GM23338 (cell line): ENCODE results near the gene DBF4B. TPM values are rescaled to one million over a fixed set of nuclear protein-coding genes. Genes with fewer than 3 reads are reported as not detected.

Source experiments
- ATAC-seq: fragments of 200-7000 bp; cut with Tn5 transposase; 3 replicates; pipeline ENCODE4 v1.9.1; 2020
- DNase-seq: peaks from one replicate; pipeline ENCODE4 v3.0.0-alpha.2; 2015; ENCODE audit warnings: low spot score
- H2AFZ ChIP-seq: fragments of 200-600 bp; sonication (generic); 2 replicates; pipeline ENCODE4 v1.8.0; 2016; ENCODE audit warnings: antibody characterized with exemption, mild to moderate bottlenecking, moderate library complexity
- H3F3A ChIP-seq: fragments of 200-600 bp; sonication (generic); replicated peaks from 2 replicates; pipeline ENCODE4 v1.8.0; 2017; ENCODE audit warnings: antibody characterized with exemption, mixed run types, low read depth
- H3K27ac ChIP-seq: fragments of 200-600 bp; sonication (generic); 2 replicates; pipeline ENCODE4 v1.6.1; 2016; ENCODE audit warnings: low read depth
- H3K27me3 ChIP-seq: fragments of 200-600 bp; sonication (generic); 2 replicates; pipeline ENCODE4 v1.8.0; 2016; ENCODE audit warnings: mild to moderate bottlenecking, mixed run types, moderate library complexity; ENCODE audit not compliant: insufficient read depth
- H3K36me3 ChIP-seq: fragments of 200-600 bp; sonication (generic); 2 replicates; pipeline ENCODE4 v1.8.0; 2016; ENCODE audit warnings: mild to moderate bottlenecking; ENCODE audit not compliant: insufficient read depth
- H3K4me1 ChIP-seq: fragments of 200-600 bp; sonication (generic); 2 replicates; pipeline ENCODE4 v1.8.0; 2016; ENCODE audit warnings: mild to moderate bottlenecking, moderate library complexity; ENCODE audit not compliant: insufficient read depth
- H3K4me2 ChIP-seq: fragments of 200-600 bp; sonication (generic); 2 replicates; pipeline ENCODE4 v1.7.1; 2017; ENCODE audit warnings: mixed run types
- H3K4me3 ChIP-seq: fragments of 200-600 bp; sonication (generic); 2 replicates; pipeline ENCODE4 v1.6.1; 2016; ENCODE audit warnings: mixed run types
- H3K79me2 ChIP-seq: fragments of 200-600 bp; sonication (generic); replicated peaks from 2 replicates; pipeline ENCODE4 v1.8.0; 2017; ENCODE audit warnings: mild to moderate bottlenecking; ENCODE audit not compliant: insufficient read depth
- H3K9me2 ChIP-seq: fragments of 200-600 bp; sonication (generic); 2 replicates; pipeline ENCODE4 v1.8.0; 2017; ENCODE audit not compliant: insufficient read depth
- H4K20me1 ChIP-seq: fragments of 200-600 bp; sonication (generic); replicated peaks from 2 replicates; pipeline ENCODE4 v1.8.0; 2017; ENCODE audit warnings: mild to moderate bottlenecking; ENCODE audit not compliant: insufficient read depth
- H3K27ac Mint-ChIP-seq: 2 replicates; pipeline ENCODE4 v1.8.0; 2020; ENCODE audit warnings: inconsistent platforms, mild to moderate bottlenecking, moderate library complexity, mixed read lengths
- H3K27me3 Mint-ChIP-seq: 3 replicates; pipeline ENCODE4 v1.8.0; 2022; ENCODE audit warnings: low read depth, mild to moderate bottlenecking, moderate library complexity, mixed read lengths, inconsistent platforms; ENCODE audit not compliant: insufficient read depth, poor library complexity
- H3K36me3 Mint-ChIP-seq: 3 replicates; pipeline ENCODE4 v1.8.0; 2021; ENCODE audit warnings: low read depth, mild to moderate bottlenecking, inconsistent platforms, moderate library complexity, mixed read lengths
- H3K4me1 Mint-ChIP-seq: 3 replicates; pipeline ENCODE4 v1.8.0; 2020; ENCODE audit warnings: mild to moderate bottlenecking, inconsistent platforms, mixed read lengths
- H3K4me3 Mint-ChIP-seq: 3 replicates; pipeline ENCODE4 v1.8.0; 2021; ENCODE audit warnings: moderate library complexity, mild to moderate bottlenecking, inconsistent platforms, mixed read lengths
- H3K9me3 Mint-ChIP-seq: 3 replicates; pipeline ENCODE4 v1.8.0; 2020; ENCODE audit warnings: moderate library complexity, mild to moderate bottlenecking, inconsistent platforms, mixed read lengths
- CREB1 ChIP-seq: fragments of 250-450 bp; sonication (Bioruptor Pico); IDR thresholded peaks from 2 replicates; pipeline ENCODE4 v1.5.0; 2020; ENCODE audit warnings: low read depth, mild to moderate bottlenecking, moderate library complexity
- CTCF ChIP-seq, 2 experiments: fragments of 200-600 bp in 1 of 2; sonication (generic) in 1 of 2; conservative IDR thresholded peaks; 2 replicates each; pipeline versions ENCODE4 v1.5.1 to v1.6.1; 2016 to 2017; ENCODE audit warnings: antibody characterized with exemption in 2 of 2, low read depth in 2 of 2, mild to moderate bottlenecking in 2 of 2, moderate library complexity in 1 of 2
- EZH2 ChIP-seq: fragments of 200-600 bp; sonication (generic); IDR thresholded peaks from one replicate; pipeline ENCODE4 v1.8.0; 2017; ENCODE audit warnings: antibody characterized with exemption, mild to moderate bottlenecking, low read depth; ENCODE audit not compliant: unreplicated experiment
- POLR2AphosphoS5 ChIP-seq: IDR thresholded peaks from 2 replicates; pipeline ENCODE4 v1.6.1; 2016; ENCODE audit warnings: antibody characterized with exemption, low read depth
- REST ChIP-seq: IDR thresholded peaks from one replicate; pipeline ENCODE4 v1.6.1; 2018; ENCODE audit warnings: antibody characterized with exemption; ENCODE audit not compliant: unreplicated experiment
- ZNF331 ChIP-seq: fragments of 250-450 bp; sonication (Bioruptor Pico); IDR thresholded peaks from 2 replicates; pipeline ENCODE4 v1.5.0; 2020; ENCODE audit warnings: low read depth, mild to moderate bottlenecking, moderate library complexity
- polyA plus RNA-seq: library from polyadenylated mRNA; unstranded; fragments of >200 nt; fragmentation: Nextera tagmentation; extraction: Ambion mirVana; gene quantifications from 2 replicates; pipeline ENCODE4 v1.2.1, GENCODE V29; 2016
- total RNA-seq: library from RNA; depleted of rRNA; stranded (reverse); fragments of >200 nt; shearing (Covaris generic); gene quantifications from 2 replicates; pipeline ENCODE4 v1.2.3, GENCODE V29; 2014
- TF ChIP-seq, protein P1 (sequence below): fragments of 250-450 bp; sonication (Bioruptor Pico); IDR thresholded peaks from 2 replicates; pipeline ENCODE4 v1.5.0; 2020; ENCODE audit warnings: mild to moderate bottlenecking, moderate library complexity

DBF4B gene
- total and polyA plus RNA-seq, 2 experiments from 2014 or later: 9.9 to 16.4 TPM

DNA sequence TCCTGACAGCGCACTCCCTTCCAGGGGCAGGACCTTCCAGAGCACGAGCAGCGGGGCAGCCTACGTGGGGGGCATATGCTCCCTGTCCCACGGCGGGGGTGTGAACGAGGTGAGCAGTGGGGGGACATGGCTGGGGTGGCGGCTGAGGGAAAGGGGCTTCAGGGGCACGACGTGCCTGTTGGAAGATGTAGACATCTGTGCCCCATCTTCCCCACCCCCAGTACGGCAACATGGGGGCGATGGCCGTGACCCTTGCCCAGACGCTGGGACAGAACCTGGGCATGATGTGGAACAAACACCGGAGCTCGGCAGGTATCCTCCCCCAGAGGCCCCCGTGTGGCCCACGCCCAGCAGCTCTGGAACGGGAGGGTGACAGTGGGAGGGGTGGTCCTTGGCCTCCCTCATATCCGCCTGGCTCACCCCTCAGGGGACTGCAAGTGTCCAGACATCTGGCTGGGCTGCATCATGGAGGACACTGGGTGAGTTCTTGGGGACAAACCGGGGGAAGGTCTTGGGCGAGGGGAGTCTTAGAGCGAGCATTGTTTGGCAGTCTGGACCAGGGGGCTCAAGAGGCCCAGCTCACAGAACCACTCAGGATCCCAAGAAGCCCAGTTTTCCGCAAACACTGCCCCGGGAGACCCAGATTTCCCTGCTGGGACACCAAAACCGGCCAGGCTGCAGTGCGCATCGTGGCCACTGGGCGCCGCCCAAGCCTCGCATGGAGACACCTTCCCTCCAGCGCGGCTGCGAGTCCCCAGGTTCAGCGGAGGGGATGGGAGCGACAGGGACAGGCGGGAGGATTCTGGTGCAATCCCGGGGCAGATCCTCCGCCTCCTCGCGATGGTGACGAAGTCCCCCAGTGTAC lies 66.0 kb downstream of the DBF4B start:
- H3K4me2 ChIP-seq: peak overlapping the region; percentile 99
- H3K27ac ChIP-seq: no peak overlapping the region
- DNase-seq (peak; percentile 96), ATAC-seq (peak; percentile 57)
- peak; percentile 83 to 99 for TF ChIP-seq CTCF (conservative IDR thresholded peaks at IDR 0.05; ENCODE audit: low read depth in 2 of 2)
- TF ChIP-seq POLR2AphosphoS5: no peak
- no peak for TF ChIP-seq REST
- no peak for TF ChIP-seq EZH2
- TF ChIP-seq CREB1 (CRISPR knock-in tag): no peak; the same call in 1 of the 2 replicates
- TF ChIP-seq ZNF331: no peak
- TF ChIP-seq, protein P1, sequence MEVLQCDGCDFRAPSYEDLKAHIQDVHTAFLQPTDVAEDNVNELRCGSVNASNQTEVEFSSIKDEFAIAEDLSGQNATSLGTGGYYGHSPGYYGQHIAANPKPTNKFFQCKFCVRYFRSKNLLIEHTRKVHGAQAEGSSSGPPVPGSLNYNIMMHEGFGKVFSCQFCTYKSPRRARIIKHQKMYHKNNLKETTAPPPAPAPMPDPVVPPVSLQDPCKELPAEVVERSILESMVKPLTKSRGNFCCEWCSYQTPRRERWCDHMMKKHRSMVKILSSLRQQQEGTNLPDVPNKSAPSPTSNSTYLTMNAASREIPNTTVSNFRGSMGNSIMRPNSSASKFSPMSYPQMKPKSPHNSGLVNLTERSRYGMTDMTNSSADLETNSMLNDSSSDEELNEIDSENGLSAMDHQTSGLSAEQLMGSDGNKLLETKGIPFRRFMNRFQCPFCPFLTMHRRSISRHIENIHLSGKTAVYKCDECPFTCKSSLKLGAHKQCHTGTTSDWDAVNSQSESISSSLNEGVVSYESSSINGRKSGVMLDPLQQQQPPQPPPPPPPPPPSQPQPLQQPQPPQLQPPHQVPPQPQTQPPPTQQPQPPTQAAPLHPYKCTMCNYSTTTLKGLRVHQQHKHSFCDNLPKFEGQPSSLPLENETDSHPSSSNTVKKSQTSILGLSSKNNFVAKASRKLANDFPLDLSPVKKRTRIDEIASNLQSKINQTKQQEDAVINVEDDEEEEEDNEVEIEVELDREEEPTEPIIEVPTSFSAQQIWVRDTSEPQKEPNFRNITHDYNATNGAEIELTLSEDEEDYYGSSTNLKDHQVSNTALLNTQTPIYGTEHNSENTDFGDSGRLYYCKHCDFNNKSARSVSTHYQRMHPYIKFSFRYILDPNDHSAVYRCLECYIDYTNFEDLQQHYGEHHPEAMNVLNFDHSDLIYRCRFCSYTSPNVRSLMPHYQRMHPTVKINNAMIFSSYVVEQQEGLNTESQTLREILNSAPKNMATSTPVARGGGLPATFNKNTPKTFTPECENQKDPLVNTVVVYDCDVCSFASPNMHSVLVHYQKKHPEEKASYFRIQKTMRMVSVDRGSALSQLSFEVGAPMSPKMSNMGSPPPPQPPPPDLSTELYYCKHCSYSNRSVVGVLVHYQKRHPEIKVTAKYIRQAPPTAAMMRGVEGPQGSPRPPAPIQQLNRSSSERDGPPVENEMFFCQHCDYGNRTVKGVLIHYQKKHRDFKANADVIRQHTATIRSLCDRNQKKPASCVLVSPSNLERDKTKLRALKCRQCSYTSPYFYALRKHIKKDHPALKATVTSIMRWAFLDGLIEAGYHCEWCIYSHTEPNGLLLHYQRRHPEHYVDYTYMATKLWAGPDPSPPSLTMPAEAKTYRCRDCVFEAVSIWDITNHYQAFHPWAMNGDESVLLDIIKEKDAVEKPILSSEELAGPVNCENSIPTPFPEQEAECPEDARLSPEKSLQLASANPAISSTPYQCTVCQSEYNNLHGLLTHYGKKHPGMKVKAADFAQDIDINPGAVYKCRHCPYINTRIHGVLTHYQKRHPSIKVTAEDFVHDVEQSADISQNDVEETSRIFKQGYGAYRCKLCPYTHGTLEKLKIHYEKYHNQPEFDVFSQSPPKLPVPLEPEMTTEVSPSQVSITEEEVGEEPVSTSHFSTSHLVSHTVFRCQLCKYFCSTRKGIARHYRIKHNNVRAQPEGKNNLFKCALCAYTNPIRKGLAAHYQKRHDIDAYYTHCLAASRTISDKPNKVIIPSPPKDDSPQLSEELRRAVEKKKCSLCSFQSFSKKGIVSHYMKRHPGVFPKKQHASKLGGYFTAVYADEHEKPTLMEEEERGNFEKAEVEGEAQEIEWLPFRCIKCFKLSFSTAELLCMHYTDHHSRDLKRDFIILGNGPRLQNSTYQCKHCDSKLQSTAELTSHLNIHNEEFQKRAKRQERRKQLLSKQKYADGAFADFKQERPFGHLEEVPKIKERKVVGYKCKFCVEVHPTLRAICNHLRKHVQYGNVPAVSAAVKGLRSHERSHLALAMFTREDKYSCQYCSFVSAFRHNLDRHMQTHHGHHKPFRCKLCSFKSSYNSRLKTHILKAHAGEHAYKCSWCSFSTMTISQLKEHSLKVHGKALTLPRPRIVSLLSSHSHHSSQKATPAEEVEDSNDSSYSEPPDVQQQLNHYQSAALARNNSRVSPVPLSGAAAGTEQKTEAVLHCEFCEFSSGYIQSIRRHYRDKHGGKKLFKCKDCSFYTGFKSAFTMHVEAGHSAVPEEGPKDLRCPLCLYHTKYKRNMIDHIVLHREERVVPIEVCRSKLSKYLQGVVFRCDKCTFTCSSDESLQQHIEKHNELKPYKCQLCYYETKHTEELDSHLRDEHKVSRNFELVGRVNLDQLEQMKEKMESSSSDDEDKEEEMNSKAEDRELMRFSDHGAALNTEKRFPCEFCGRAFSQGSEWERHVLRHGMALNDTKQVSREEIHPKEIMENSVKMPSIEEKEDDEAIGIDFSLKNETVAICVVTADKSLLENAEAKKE (CRISPR knock-in tag): no peak
- Mint-ChIP-seq H3K4me1 (peaks cover 4% of the 10 kb centered on the region), H3K27ac (no peak overlapping the region), H3K27me3 (peaks cover 37% of the 10 kb centered on the region), H3K9me3 (no peaks in the 10 kb centered on the region), H3K4me3 (peak overlapping the region; percentile 81), H3K36me3 (no peaks in the 10 kb centered on the region)
- peak overlapping the region; percentile 92 for H3K4me3 ChIP-seq
- no peaks in the 10 kb centered on the region for H3K9me2 ChIP-seq
- H3F3A ChIP-seq: no peaks in the 10 kb centered on the region
- 0 out of 2 replicates have a peak, but pooled peaks cover 5% of the 10 kb centered on the region for H4K20me1 ChIP-seq
- no peaks in the 10 kb centered on the region for H3K79me2 ChIP-seq
- H3K36me3 ChIP-seq: no peaks in the 10 kb centered on the region
- H3K4me1 ChIP-seq: peaks cover 6% of the 10 kb centered on the region; the same call in 1 of the 2 replicates
- peak overlapping the region; percentile 96 for H2AFZ ChIP-seq
- peaks cover 12% of the 10 kb centered on the region for H3K27me3 ChIP-seq
